ENCODE measurements around the gene HOXA5.

The HOXA5 gene

DNA sequence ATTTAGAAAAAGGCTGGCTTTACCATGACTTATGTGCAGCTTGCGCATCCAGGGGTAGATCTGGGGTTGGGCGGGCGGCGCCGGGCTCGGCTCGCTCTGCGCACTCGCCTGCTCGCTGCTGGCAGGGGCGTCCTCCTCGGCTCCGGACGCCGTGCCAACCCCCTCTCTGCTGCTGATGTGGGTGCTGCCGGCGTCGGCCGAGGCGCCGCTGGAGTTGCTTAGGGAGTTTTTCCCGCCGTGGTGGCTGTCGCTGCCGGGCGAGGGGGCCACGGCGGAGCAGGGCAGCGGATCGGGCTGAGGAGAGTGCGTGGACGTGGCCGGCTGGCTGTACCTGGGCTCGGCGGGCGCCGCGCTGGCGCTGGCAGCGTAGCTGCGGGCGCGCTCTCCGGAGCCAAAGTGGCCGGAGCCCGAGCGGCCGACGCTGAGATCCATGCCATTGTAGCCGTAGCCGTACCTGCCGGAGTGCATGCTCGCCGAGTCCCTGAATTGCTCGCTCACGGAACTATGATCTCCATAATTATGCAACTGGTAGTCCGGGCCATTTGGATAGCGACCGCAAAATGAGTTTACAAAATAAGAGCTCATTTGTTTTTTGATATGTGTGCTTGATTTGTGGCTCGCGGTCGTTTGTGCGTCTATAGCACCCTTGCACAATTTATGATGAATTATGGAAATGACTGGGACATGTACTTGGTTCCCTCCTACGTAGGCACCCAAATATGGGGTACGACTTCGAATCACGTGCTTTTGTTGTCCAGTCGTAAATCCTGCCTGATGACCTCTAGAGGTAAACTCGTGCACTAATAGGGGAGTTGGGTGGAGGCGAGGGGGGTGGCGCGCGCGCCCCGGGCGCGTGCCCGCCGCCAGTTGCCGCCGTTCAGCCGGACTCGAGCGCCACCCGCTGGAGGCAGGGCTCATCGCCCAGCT is at the start of gene HOXA5:
HOXA5 (minus strand) TSS at position 659 of the 927 bp plus-strand sequence; CDS start at position 585, 74 bp downstream.
- no peak for DNase-seq (ENCODE audit: low read depth)

DNA sequence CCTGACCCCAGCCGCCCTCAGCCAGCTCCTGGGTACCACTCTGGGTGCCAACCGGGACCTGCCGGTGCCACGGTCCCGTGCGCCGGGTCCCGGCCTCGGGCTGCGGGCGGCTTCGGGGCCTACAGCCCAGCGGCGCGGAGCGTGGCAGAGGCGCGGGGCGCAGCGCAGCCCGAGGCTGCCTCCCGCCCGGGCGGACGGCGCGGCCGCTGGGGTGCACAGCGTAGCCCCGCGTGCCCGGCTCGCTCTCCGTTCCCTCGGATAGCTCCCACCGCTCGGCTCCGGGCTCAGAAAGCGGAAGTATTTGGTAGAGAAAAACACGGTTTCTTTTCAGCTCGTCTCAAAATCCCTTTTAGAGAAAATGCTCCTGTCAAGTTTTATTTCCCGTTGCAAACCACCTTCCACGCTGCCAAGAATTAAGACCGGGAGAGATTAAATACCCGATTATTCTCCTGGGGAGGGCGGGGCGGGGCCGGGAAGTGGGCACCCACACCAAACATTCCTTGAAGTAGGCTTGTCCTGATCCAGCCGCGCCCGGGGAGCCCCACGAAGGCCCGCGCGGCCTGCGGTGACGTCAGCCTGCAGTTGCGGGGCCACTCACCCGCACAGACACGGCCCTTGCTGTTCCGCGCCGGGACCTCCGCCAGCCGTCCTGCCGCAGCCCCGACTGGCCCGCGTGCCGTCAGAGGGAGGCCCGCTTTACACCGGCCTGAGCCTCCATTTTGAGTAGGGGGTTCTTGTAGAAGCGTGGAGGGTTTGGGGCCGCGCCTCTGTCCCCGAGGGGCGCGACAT is 49.3 kb upstream of the HOXA5 start:
- no peak for DNase-seq (ENCODE audit: low read depth)

DNA sequence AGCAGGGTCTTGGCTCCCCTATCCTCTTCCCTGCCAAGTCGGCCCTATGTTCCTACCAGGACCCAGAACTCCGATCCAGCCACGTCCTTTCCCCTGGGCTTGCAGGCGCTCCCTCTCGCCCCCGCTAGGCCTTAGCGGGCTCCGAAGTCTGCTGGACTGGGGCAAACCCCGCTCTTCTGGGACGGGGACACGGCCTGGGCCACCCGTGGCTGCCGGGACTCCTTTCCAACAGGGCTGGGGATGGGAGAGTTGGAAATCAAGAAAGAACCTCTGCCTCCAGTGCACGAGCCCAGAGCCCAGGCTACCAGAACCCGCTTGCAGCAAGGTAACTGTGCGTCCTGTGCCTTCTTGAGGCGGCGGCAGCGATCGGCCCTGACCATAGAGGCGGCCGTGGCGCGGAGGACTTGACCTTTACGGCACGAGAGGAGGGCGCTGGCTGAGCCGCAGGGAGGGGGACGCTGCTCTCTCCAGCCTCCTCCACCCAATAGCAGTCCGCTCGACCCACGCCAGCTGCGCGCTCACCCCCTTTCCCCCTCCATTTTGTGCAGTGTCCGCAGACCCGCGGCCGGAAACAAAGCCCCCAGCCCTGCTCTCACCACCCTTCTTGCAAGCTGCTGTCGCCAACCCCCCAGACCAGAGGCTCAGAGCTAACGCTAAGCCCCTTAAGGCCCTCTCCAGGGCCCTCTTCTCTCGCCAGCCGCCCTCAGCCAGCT is 48.5 kb upstream of the HOXA5 start:
- DNase-seq (ENCODE audit: low read depth) = no peak

GRCh38 chr7:27191161-27191731 is 47.8 kb upstream of the HOXA5 start:
- DNase-seq (ENCODE audit: low read depth) = no peak

- no peak for DNase-seq (ENCODE audit: low read depth)
These were observed 46.7 kb upstream of the HOXA5 start for GRCh38 chr7:27189997-27190748.

DNA sequence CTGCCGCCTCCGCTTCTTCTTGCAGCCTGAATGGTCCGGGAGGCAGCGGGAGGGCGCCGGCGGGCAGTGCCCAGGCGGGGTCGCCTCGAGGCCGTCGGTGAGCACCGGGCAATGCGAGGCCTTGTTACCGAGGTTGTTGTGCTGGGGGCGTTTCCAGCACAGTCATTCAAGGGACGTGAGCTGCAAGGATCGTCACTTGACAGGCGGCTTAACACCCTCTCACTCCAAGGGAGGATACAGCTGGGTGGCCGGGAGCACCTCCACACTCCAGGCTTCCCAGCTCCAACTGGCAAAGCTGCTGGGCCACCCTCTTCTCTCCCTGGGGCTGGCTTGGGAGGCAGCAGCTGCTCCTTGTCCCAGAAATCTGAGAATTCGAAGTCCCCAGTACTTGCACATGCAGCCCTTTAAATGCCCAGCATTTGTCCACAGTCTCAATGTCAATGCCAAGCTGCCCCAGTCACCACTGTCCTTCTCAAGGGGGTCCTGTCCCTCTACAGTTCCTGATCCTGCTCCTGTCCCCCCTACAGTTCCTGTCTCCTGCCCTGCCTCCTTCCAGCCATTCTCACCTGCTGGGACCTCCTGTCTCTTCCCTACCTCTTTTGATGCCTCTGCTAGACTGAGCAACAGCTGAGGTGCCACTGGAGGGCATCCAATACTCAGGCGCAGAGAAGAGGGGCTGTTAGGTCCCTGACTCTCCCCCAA is 46.0 kb upstream of the HOXA5 start:
- DNase-seq (ENCODE audit: low read depth) = no peak

DNA sequence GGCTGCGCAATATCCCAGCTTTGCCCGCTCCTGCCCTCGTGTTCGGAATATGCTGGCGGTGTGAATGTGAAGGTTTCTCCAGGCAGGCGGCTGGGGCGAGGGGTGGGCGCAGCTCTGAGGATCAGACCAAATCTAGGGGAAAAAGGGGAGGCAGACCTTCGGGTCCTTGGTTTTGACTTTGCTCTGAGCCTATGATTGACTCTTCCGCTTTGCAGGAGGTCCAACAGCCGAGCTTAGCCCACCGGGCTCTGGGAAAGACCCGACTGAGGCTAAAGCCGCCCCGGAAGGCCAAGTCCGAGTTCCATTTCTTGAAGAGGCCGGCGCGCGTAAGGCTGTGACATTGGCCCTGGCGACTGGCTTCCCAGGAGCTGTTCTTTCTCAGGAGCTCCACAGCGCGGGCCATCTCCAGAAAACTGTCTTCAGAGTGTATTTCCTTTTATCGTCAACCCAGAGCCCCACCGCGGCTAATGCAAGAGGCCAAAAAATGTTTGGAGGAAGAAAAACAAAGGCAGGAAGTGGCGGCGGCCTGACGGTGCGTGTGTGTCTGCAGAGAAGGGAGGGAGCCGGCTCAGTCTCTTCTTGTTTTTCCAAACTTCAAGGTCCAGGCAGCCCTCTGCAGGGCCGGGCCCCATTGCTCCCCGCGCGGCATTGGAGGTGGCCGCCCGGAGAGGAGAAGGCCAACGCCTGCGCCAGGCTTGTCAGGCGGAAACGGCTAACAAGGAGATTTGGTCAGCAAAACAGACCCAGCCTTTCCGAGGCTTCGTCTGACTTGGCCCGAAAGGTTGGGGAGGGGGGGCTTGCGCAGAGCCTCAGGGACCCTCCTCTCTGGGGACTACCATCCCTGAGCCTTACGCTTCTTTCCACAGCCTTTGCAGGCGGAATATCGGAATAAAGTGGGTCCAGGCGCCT is 45.2 kb upstream of the HOXA5 start:
- no peak for DNase-seq (ENCODE audit: low read depth)

GRCh38 chr7:27187475-27188385 is 44.2 kb upstream of the HOXA5 start:
- no peak for DNase-seq (ENCODE audit: low read depth)

- no peak for DNase-seq (ENCODE audit: low read depth)
These were observed 43.4 kb upstream of the HOXA5 start for GRCh38 chr7:27186668-27187474.

DNA sequence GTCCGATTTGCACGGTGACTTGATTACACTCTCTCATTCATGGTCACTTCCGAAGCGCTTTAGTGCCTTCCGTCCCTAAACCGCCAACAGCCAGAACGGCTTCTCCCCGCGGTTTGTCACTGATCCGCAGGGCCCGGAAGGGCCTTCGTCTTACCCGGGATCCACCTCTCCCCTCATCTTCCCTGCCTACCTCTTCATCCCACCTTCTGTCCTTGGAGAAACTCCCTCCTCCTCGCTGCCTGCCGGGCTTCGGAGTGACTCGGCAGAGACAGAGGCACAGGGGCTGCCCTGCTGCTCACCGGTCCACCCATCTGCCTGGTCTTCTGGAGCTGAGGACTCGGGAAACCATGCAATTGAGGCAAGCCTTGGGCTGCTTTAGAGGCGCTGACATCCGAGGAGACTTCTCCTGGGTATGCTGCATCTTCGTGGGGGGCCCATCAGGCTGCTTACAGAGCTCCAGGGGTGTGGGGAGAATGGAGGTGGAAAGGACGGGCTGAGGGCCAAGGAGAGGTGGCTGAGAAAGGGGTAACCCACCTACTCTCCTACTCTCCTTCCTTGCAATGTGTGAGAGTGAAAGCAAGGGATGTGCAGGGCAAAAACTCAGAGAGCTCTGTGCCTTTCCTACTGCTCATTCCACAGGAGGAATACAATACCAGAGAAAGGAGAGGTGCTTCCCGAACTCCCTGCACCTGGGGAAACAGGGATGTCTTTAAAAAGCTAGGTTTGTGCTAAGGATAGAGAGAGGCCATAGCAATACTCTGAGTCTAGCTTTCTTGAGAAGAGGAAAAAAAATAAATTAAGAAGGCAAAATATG is 42.6 kb upstream of the HOXA5 start:
- DNase-seq (ENCODE audit: low read depth) = no peak

DNA sequence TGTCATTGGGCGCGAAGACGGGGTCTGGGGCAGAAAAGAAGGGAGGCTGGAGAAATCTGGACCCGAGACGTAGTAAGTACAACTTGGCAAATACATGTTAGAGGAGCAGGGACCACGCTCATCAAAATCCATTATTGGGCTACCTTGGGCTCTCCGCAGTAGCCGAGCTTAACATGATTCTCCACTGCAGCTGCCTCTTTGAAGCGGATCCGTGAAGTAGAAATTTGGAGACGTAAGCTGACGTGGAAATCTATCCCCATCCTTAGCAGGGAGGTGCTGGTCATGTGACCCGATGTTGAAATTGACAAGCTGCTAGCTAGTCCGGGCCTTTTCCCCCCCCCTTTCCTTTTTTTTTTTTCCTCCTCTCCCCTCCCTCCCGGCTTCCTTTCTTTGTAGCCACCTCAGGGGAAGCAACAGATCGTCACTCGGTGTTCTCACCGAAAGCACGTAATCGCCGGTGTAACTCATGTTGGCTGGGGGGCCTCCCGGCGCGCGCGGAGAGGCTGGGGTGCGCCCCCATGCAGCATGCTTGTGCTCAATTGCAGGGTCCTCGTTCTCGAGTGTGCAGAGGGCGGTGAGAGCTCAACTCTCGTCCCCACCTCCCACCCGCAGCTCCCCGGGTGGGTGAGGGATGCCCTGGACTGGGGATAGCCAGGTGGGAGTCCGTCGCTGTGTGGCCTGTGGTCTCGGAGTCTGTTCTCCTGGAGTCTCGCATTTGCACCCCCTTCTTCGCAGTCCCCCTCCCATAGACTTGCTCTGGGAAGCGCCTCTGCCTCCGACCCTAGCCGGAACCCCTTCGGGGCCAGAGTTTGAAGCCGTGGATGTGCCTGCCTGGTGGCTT is 41.8 kb upstream of the HOXA5 start, which contains the start of gene HOXA11:
HOXA11 (minus strand) TSS at position 220 of the 841 bp plus-strand sequence; CDS start at position 132, 88 bp downstream.
- no peak for DNase-seq (ENCODE audit: low read depth)

DNA sequence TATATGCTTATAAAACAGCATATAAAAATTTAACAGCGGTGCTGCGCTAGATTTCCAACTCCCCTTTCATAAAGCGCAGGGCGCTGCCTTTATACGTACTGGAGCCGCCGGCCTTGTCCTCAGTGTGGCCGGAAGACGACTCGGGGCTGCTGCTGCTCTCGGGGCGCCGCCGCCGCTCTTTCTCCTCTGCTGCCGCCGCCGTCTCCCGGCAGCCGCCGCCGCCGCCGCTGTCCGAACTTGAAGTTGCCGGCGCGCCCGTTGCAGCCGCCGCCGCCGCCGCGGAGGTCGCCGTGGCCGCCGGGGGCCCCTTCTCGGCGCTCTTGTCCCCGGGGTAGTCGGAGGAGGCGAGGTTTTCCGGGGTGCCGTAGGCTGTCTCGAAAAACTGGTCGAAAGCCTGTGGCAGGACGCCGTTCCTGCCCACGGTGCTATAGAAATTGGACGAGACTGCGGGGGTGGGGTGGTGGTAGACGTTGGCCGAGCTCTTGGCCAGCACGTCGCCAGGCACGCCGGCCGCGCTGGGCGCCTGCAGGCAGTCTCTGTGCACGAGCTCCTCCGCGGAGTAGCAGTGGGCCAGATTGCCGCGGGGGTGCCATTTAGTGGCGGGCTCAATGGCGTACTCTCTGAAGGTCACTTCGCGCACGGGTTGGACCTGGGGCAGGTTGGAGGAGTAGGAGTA is 41.0 kb upstream of the HOXA5 start:
- no peak for DNase-seq (ENCODE audit: low read depth)

- DNase-seq (ENCODE audit: low read depth) = no peak
These were observed 40.3 kb upstream of the HOXA5 start for GRCh38 chr7:27183682-27184336.

DNA sequence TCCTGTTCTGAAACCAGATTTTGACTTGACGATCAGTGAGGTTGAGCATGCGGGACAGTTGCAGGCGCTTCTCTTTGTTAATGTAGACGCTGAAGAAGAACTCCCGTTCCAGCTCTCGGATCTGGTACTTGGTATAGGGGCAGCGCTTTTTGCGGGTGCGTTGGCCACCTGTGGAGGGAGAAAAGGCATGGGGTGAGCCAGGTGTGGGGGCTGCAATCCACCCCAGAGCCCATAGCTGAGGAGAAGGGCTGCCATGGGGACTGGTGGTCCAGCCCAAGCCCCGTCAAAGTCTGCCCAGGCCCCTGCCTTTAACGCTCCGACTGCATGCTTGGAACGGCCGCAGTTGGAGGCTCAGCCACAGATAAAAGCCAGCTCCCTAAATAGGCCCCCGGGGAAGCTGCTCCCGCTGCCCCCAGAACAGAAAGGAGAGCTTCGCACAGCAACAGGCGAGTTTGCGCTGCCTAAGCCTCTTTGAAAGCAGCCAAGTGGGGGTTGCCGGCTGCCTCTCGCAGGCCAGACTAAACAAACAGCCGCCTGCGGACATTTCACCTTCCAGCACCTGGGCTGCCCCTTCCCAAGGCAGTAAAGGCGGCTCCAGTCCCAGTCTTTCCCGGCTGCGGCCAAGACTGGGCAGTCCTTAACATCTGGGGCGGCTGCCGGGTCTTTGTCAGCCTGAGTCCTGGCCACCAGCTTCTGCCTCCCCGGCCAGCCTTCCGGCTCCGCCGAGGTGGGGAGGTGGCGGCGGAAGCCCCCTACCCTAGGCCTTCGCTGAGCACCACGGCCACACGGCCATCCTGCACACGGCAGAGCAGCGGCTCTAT is 39.6 kb upstream of the HOXA5 start:
- DNase-seq (ENCODE audit: low read depth) = no peak

Measured in activated T-helper 9 cell treated with anti-CD3 and anti-CD28 coated beads, Interleukin-2, amount 50 U/mL, for 16 hours (primary cell).